ENCODE data around the gene NCAN.
"Not testable (repeated sequence)": the region's sequence is repeated elsewhere in the genome, so short reads cannot be mapped to it uniquely, and the experiment has no call there.

The NCAN gene

DNA sequence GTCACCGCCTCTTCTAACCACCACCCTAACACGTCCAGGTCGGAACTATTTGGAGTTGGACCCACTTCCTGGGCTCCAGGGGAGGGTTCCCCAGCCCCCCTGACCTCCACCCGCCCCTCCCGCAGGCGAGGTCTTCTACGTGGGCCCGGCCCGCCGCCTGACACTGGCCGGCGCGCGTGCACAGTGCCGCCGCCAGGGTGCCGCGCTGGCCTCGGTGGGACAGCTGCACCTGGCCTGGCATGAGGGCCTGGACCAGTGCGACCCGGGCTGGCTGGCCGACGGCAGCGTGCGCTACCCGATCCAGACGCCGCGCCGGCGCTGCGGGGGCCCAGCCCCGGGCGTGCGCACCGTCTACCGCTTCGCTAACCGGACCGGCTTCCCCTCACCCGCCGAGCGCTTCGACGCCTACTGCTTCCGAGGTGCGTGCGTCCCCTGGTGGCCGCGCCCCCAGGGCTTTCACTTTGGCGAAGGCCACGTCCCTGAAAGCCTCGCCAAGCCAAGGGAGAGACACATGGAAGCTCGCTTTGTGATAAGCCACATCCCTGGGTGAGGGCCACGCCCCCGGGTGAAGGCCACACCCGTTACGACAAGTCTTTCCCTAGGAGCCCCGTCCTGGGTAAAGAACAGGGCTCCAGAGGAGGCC lies 13.2 kb downstream of the NCAN start:
- no peak for DNase-seq

DNA sequence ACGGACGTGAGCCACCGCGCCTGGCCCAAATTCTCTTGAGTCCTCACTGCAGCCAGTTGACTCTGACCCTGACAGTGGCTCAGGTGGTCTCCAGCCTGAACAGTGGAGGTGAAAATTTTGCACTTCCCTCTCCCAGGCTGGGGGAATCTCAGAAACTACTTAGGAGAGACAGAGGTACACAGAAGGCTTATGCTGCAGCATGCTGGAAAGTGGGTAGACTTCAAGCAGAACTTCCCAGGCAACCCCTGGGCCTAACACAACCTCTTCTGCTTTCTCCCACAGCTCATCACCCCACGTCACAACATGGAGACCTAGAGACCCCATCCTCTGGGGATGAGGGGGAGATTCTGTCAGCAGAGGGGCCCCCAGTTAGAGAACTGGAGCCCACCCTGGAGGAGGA lies 14.4 kb downstream of the NCAN start:
- DNase-seq = no peak

GRCh38 chr19:19226663-19227062 lies 14.9 kb downstream of the NCAN start:
- DNase-seq = no peak

- no peak for DNase-seq
Measured at GRCh38 chr19:19227217-19227616, 15.5 kb downstream of the NCAN start.

DNA sequence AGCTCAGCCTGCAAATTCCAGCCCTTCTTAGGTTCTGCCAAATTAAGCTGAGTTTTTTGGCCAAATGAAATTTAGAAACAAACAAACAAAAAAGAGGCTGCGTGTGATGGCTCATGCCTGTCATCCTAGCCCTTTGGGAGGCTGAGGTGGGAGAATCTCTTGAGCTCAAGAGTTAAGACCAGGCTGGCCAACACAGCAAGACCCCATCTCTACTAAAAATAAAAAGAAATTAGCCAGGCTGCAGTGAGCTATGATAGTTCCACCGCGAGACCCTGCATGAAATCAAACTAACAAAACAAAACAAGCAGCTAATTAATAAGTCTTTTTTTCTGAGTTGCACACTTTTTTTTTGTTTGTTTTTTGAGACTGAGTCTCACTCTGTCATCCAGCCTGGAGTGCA lies 17.9 kb downstream of the NCAN start:
- DNase-seq = no peak

DNA sequence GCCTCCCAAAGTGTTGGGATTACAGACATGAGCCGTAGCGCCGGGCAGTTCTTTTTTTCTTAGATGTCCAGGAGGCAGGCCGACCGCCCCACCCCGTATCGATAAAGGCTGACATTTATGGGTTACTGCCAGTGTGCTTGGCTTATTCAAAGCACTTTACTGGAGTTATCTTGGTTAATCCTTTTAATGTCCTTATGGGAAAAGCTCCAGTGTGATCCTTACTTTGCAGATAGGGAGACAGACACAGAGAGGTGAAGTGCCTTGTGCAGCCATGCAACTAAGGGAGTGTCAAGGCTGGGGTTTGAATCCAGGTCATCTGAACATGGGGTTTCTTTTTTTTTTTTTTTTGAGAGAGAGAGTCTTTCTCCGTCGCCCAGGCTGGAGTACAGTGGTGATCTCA lies 19.2 kb downstream of the NCAN start:
- no peak for DNase-seq

DNA sequence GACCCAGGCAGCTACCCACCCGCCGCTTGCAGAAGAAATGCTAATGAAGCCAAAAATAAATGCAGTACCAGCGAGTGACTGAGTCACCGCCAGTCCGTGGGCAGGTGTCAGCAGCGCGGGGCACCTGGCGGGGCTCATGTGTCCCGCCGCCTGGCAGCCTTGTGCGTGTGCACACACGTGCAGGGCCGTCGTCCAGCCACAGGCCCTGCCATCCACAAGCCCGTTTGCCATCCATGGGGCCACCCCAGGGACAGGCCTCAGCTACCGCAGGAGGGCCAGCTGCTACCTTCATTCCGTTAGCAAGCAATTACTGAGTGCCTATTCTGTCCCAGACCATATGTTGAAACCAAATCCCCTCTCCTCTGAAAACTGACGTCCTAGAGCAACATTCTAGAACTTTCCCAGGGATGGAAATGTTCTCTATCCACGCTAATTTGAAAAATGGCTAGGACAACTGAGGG lies 20.5 kb downstream of the NCAN start:
- no peak for DNase-seq

- DNase-seq = no peak
Measured at GRCh38 chr19:19234220-19234816, 22.6 kb downstream of the NCAN start.

- DNase-seq = no peak
Measured at GRCh38 chr19:19236173-19236572, 24.4 kb downstream of the NCAN start.

DNA sequence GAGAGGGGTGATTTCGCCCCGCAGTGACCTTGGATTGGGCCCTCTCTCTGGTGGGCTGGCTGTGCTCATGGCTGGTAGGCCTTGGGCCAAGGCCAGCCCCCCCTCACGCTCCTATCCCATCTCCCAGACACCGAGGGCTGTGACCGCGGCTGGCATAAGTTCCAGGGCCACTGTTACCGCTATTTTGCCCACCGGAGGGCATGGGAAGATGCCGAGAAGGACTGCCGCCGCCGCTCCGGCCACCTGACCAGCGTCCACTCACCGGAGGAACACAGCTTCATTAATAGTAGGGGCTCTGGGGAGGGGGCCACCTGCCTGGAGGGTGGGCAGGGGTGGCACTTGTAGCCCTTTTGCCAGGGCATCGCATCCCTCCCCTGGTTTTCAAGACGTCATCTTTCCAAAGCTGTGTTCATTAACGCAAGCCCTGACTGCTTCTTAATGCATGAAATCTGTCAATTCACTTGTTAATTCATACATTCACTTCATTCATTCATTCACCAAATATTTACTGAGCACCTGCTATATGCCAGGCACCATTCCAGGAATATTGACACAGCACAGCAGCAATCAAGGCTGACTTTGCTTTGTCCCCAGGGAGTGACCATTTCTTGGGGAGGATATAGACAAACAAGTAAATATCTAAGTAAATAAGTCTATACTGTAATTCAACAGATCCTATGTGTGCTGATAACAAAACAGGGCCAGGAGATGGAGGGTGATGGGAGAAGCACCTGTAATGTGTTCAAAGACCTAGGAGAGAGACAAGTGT lies 26.6 kb downstream of the NCAN start:
- DNase-seq = no peak

DNA sequence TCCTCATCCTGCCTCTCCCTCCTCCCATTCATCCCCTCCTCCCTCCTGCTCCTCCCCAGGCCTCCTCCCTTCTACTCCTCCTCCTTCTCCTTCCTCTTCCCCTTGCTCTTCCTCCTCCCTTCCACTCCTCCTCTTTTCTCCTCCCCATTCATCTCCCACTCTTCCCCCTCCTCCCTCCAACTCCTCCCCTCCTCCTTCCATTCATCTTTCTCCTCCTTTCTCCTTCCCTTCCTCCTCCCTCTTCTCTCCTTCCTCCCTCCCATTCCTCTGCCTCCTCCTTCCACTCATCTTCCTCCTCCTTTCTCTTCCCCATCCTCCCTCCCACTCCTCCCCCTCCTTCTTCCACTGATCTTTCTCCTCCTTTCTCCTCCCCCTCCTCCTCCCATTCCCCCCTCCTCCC lies 27.9 kb downstream of the NCAN start:
- no peak for DNase-seq

DNA sequence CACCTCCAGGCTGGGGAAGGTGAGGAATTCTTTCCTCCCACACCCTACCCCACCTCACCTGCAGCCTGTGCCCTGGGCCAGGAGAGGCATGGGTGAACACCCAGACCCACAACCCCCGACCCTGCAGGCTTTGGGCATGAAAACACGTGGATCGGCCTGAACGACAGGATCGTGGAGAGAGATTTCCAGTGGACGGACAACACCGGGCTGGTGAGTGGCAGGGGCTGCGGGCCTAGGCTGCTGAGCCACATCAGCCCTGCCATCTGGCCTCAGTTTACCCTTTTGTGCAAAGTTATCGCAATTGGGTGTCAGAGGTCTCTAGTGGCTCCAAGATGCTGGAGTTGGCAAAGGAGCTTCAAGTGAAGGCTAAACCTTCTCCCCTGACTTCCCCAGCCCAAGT lies 28.7 kb downstream of the NCAN start:
- no peak for DNase-seq

GRCh38 chr19:19250196-19250801 lies 38.5 kb downstream of the NCAN start:
- no peak for DNase-seq

GRCh38 chr19:19253409-19253808 lies 41.7 kb downstream of the NCAN start:
- not testable (repeated sequence) for DNase-seq

DNA sequence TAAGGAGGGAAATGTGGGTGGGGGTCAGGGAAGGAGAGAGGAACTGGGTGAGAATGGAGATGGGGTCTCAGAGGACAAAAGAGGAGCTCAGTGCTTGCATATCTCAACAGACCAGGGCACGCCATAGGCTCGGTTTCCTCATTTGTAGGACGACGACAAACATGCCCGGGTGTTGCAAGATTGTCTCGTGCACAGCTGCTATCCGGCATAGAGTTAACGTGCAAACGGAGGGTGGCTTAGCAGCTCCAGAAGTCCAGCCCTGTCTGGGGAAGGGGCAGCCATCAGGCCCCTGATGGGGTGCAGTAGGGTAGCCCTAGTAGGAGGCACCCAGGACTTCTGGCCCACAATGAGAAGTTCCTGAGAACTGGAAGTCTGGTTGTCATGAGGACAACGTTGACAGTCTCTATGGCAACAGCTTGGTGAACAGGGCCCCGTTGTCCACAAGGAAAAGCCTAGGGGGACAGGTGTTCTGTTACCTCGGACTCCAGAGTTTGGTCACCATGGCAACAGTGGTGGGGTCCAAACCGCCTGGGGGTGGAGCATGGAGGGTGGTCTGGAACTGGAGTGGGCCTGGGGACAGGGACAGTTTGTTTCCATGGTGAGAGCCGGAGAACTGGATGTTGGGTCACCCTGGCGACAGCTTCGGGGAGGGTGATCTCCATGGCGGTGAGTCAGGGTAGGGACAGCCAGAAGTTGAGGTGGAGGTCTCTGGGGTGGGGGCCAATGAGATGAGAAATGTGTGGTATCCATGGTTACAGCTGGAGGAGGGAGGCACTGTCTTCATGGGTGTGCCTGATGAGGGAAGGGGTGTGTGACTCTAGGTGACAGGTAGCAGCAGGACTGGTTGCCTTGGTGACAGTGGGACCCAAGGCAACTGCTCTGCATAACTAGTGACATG lies 44.6 kb downstream of the NCAN start:
- DNase-seq = no peak

DNA sequence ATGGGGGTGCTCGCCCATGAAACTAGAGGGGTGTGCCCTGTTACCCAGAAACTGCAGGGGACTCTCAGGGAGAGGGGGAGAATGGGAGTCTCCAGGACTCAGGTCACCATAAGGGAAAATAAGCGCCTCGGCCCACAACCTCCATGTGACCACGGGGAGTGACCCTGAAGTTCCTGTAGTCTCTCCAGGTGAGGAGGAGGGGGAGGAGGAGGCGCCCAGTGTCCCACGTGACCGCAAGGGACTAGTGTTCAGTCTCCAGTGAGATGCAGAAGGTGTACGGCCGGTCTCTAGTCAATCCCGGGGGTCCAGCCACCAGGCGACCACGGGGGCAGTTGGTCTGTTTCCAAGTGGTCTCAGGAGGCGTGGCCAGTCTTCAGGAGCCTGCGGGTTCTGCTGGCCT lies 45.4 kb downstream of the NCAN start:
- DNase-seq = no peak

- DNase-seq = no peak
Measured at GRCh38 chr19:19257836-19258588, 46.3 kb downstream of the NCAN start.

- no peak for DNase-seq
Measured at GRCh38 chr19:19258589-19259338, 47.0 kb downstream of the NCAN start.

- peak in 1 of 2 donors; percentile 2 for DNase-seq
Measured at GRCh38 chr19:19259741-19260140, 48.0 kb downstream of the NCAN start.

GRCh38 chr19:19260417-19261214 lies 48.9 kb downstream of the NCAN start:
- DNase-seq = no peak
